ENCODE measurements around the gene ROCK2. TPM values are rescaled to one million over a fixed set of nuclear protein-coding genes. Genes with fewer than 3 reads are reported as not detected.
"Not testable (repeated sequence)": the region's sequence is repeated elsewhere in the genome, so short reads cannot be mapped to it uniquely, and the experiment has no call there.

The ROCK2 gene
- total RNA-seq, 1 experiment from 2014 or later = 36.7 TPM

GRCh38 chr2:11267931-11268330, 76.5 kb downstream of the ROCK2 start:
- no peak for DNase-seq (ENCODE audit: low read depth)

- DNase-seq (ENCODE audit: low read depth) = no peak
These were observed 79.6 kb downstream of the ROCK2 start for GRCh38 chr2:11264818-11265217.

- no peak for DNase-seq (ENCODE audit: low read depth)
These were observed 80.4 kb downstream of the ROCK2 start for GRCh38 chr2:11264007-11264406.

- DNase-seq (ENCODE audit: low read depth) = no peak
These were observed 81.3 kb downstream of the ROCK2 start for GRCh38 chr2:11263177-11263576.

GRCh38 chr2:11262438-11262837, 82.0 kb downstream of the ROCK2 start:
- not testable (repeated sequence) for DNase-seq (ENCODE audit: low read depth)

- not testable (repeated sequence) for DNase-seq (ENCODE audit: low read depth)
These were observed 82.9 kb downstream of the ROCK2 start for GRCh38 chr2:11261564-11261963.

- no peak for DNase-seq (ENCODE audit: low read depth)
These were observed 83.5 kb downstream of the ROCK2 start for GRCh38 chr2:11260979-11261378.

GRCh38 chr2:11257964-11258363, 86.5 kb downstream of the ROCK2 start:
- DNase-seq (ENCODE audit: low read depth) = no peak

GRCh38 chr2:11257078-11257477, 87.4 kb downstream of the ROCK2 start:
- no peak for DNase-seq (ENCODE audit: low read depth)

GRCh38 chr2:11256166-11256565, 88.3 kb downstream of the ROCK2 start:
- DNase-seq (ENCODE audit: low read depth) = no peak

- no peak for DNase-seq (ENCODE audit: low read depth)
These were observed 90.3 kb downstream of the ROCK2 start for GRCh38 chr2:11254100-11254536.

- DNase-seq (ENCODE audit: low read depth) = not testable (repeated sequence)
These were observed 92.0 kb downstream of the ROCK2 start for GRCh38 chr2:11252458-11252857.

GRCh38 chr2:11250400-11251196, 93.8 kb downstream of the ROCK2 start:
- DNase-seq (ENCODE audit: low read depth) = peak; percentile 11

GRCh38 chr2:11245322-11245721, 99.1 kb downstream of the ROCK2 start:
- DNase-seq (ENCODE audit: low read depth) = no peak

GRCh38 chr2:11244091-11244826, 100.2 kb downstream of the ROCK2 start:
- DNase-seq (ENCODE audit: low read depth) = no peak

- no peak for DNase-seq (ENCODE audit: low read depth)
These were observed 100.9 kb downstream of the ROCK2 start for GRCh38 chr2:11243512-11243911.

GRCh38 chr2:11242542-11243174, 101.8 kb downstream of the ROCK2 start:
- no peak for DNase-seq (ENCODE audit: low read depth)

GRCh38 chr2:11241412-11242203, 102.8 kb downstream of the ROCK2 start:
- DNase-seq (ENCODE audit: low read depth) = no peak

GRCh38 chr2:11239666-11240462, 104.6 kb downstream of the ROCK2 start:
- peak; percentile 54 for DNase-seq (ENCODE audit: low read depth)

GRCh38 chr2:11239147-11239546, 105.3 kb downstream of the ROCK2 start:
- DNase-seq (ENCODE audit: low read depth) = no peak

- DNase-seq (ENCODE audit: low read depth) = no peak
These were observed 107.3 kb downstream of the ROCK2 start for GRCh38 chr2:11237122-11237521.

All from Daoy (cell line).